ENCODE measurements around the gene CD47.

DNA sequence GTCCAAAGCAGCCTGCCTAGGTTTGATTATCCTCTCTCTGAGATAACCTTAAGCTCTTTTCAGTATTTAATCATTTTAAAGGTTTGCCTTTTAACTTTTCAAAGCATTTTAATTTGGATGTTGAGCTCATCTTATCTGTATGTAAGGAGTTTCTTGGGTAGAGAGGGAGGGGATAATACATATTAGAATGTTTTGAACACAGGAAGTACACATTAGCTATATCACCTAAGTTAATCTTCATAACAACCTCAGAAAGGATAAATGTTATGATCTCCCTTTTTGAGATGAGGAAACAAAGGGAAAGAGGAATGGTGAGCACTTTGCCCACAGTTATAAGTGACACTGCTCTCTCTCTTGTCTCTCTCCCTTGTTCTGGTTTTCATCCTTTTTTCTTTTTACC, 2.2 kb upstream of the CD47 start:
- TF ChIP-seq, protein P1, sequence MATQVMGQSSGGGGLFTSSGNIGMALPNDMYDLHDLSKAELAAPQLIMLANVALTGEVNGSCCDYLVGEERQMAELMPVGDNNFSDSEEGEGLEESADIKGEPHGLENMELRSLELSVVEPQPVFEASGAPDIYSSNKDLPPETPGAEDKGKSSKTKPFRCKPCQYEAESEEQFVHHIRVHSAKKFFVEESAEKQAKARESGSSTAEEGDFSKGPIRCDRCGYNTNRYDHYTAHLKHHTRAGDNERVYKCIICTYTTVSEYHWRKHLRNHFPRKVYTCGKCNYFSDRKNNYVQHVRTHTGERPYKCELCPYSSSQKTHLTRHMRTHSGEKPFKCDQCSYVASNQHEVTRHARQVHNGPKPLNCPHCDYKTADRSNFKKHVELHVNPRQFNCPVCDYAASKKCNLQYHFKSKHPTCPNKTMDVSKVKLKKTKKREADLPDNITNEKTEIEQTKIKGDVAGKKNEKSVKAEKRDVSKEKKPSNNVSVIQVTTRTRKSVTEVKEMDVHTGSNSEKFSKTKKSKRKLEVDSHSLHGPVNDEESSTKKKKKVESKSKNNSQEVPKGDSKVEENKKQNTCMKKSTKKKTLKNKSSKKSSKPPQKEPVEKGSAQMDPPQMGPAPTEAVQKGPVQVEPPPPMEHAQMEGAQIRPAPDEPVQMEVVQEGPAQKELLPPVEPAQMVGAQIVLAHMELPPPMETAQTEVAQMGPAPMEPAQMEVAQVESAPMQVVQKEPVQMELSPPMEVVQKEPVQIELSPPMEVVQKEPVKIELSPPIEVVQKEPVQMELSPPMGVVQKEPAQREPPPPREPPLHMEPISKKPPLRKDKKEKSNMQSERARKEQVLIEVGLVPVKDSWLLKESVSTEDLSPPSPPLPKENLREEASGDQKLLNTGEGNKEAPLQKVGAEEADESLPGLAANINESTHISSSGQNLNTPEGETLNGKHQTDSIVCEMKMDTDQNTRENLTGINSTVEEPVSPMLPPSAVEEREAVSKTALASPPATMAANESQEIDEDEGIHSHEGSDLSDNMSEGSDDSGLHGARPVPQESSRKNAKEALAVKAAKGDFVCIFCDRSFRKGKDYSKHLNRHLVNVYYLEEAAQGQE (IDR thresholded peaks at IDR 0.05; ENCODE audit: low read depth), result no peak
- TF ChIP-seq, protein P2, sequence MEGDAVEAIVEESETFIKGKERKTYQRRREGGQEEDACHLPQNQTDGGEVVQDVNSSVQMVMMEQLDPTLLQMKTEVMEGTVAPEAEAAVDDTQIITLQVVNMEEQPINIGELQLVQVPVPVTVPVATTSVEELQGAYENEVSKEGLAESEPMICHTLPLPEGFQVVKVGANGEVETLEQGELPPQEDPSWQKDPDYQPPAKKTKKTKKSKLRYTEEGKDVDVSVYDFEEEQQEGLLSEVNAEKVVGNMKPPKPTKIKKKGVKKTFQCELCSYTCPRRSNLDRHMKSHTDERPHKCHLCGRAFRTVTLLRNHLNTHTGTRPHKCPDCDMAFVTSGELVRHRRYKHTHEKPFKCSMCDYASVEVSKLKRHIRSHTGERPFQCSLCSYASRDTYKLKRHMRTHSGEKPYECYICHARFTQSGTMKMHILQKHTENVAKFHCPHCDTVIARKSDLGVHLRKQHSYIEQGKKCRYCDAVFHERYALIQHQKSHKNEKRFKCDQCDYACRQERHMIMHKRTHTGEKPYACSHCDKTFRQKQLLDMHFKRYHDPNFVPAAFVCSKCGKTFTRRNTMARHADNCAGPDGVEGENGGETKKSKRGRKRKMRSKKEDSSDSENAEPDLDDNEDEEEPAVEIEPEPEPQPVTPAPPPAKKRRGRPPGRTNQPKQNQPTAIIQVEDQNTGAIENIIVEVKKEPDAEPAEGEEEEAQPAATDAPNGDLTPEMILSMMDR (IDR thresholded peaks at IDR 0.05 in 2 of 3, conservative IDR thresholded peaks at IDR 0.05 in 1 of 3; ENCODE audit: borderline replicate concordance in 1 of 3, insufficient read depth in 1 of 3, low read depth in 2 of 3, low read length in 2 of 3), result no peak
- TF ChIP-seq POLR2A (IDR thresholded peaks at IDR 0.05; ENCODE audit: borderline replicate concordance, extremely low read depth, insufficient read depth, insufficient read length), result no peak
- TF ChIP-seq POLR2AphosphoS5 (IDR thresholded peaks at IDR 0.05; ENCODE audit: low read depth, low read length), result no peak
- no peak for TF ChIP-seq EZH2 (IDR thresholded peaks at IDR 0.05)
- TF ChIP-seq EGR1 (IDR thresholded peaks at IDR 0.05; ENCODE audit: low read depth), result no peak
- TF ChIP-seq EZH2phosphoT487 (IDR thresholded peaks at IDR 0.05; ENCODE audit: borderline replicate concordance), result no peak
- TF ChIP-seq ZNF274 (IDR thresholded peaks at IDR 0.05; ENCODE audit: low read depth, low read length), result no peak
- TF ChIP-seq SP1 (IDR thresholded peaks at IDR 0.05; ENCODE audit: low read depth), result no peak
- TF ChIP-seq, protein P3, sequence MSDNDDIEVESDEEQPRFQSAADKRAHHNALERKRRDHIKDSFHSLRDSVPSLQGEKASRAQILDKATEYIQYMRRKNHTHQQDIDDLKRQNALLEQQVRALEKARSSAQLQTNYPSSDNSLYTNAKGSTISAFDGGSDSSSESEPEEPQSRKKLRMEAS (IDR thresholded peaks at IDR 0.05), result no peak
- no peak for TF ChIP-seq YY1 (IDR thresholded peaks at IDR 0.05; ENCODE audit: extremely low read depth, insufficient replicate concordance, low read depth, low read length)
